ENCODE data around the gene ROGDI. TPM values are rescaled to one million over a fixed set of nuclear protein-coding genes. Genes with fewer than 3 reads are reported as not detected.

ROGDI gene
- total RNA-seq, 1 donor from 2014 or later, result 113 TPM

DNA sequence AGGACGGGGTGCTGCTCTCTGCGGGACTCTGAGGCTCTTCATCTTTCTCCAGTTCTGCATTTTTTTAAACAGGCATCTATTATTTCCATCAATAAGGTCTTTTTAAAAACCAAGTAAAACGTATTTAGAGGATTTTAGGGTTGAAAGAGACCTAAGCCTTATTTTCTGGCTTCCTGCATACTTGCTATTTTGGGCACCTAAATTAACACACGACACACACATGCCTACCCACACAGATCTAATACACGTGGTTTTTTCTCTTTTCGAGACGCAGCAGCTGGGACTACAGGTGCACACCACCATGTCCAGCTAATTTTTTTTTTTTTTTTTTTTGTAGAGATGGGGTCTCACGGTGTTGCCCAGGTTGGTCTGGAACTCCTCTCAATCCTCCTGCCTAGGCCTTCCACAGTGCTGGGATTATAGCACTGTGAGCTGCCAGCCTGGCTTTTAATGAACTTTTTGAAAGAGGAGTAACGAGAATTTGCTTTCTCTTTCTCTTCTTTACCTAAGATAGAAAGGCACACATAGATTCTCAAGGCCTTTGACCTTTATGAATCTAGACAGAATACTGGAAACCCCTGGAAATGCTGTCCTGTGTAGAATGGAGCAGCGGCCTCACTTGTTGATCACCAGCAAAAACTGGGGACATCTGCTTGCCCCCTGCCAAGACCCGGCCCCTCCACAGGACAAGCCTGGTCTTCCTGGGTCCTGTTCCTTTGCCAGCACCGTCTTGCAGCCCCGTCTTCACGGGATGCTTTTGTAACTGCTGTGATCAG, 54.3 kb downstream of the ROGDI start:
- DNase-seq, result no peak
- H3K27ac Mint-ChIP-seq (ENCODE audit: unreplicated experiment), result no peak overlapping the region

DNA sequence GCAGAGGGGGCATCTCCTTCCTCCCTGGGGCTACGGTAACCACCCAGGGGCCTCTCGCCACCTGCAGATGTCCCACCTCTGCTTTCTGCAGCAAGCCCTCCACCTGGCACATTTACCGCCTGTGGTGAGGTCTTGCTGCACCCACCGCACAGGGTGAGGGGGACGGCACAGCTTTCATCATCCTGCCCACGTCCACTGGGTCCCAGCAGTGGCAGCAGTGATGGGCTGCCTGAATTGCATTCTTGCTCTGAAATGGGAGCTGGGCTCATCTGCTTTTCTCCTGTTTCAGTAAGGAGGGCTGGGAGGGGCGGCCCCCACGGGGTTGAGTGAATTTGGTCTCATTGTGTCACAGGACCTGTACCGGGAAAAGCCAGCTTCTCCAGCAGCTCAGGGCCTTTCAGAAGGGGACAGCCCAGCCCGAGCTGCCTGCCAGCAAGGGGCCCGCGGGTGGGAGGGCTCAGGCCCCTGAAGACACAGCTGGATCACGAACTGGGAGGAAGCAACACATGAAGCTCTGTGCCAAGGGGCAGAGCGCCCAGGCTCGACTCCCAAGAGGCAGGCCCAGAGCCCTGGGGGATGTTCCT, 55.4 kb downstream of the ROGDI start:
- no peak for DNase-seq
- Mint-ChIP-seq H3K9me3 (ENCODE audit: unreplicated experiment) (peaks cover 4% of the 10 kb centered on the region), H3K36me3 (ENCODE audit: unreplicated experiment) (no peaks in the 10 kb centered on the region), H3K4me3 (ENCODE audit: unreplicated experiment) (no peak overlapping the region), H3K4me1 (ENCODE audit: low read depth, unreplicated experiment) (peaks cover 22% of the 10 kb centered on the region), H3K27me3 (ENCODE audit: unreplicated experiment) (peaks cover 2% of the 10 kb centered on the region), H3K27ac (ENCODE audit: unreplicated experiment) (no peak overlapping the region)
- TF ChIP-seq, protein P1, sequence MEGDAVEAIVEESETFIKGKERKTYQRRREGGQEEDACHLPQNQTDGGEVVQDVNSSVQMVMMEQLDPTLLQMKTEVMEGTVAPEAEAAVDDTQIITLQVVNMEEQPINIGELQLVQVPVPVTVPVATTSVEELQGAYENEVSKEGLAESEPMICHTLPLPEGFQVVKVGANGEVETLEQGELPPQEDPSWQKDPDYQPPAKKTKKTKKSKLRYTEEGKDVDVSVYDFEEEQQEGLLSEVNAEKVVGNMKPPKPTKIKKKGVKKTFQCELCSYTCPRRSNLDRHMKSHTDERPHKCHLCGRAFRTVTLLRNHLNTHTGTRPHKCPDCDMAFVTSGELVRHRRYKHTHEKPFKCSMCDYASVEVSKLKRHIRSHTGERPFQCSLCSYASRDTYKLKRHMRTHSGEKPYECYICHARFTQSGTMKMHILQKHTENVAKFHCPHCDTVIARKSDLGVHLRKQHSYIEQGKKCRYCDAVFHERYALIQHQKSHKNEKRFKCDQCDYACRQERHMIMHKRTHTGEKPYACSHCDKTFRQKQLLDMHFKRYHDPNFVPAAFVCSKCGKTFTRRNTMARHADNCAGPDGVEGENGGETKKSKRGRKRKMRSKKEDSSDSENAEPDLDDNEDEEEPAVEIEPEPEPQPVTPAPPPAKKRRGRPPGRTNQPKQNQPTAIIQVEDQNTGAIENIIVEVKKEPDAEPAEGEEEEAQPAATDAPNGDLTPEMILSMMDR (IDR thresholded peaks at IDR 0.05; ENCODE audit: partially characterized antibody, unreplicated experiment), result no peak

More for the DNA sequence above, 54.3 kb downstream of the ROGDI start:
- TF ChIP-seq, protein P1 (IDR thresholded peaks at IDR 0.05; ENCODE audit: partially characterized antibody, unreplicated experiment), result no peak
- Mint-ChIP-seq H3K4me1 (ENCODE audit: low read depth, unreplicated experiment) (peaks cover 22% of the 10 kb centered on the region), H3K4me3 (ENCODE audit: unreplicated experiment) (peak overlapping the region; percentile 23), H3K36me3 (ENCODE audit: unreplicated experiment) (no peaks in the 10 kb centered on the region), H3K9me3 (ENCODE audit: unreplicated experiment) (peaks cover 4% of the 10 kb centered on the region), H3K27me3 (ENCODE audit: unreplicated experiment) (peaks cover 2% of the 10 kb centered on the region)

Other genes with a start within 250 kb of the ROGDI start
- 0.83 TPM for gene C16orf96, start 246.3 kb downstream of the ROGDI start, total RNA-seq (ENCODE audit: unreplicated experiment)
- gene UBALD1, start 187.7 kb downstream of the ROGDI start, total RNA-seq (ENCODE audit: unreplicated experiment), result 54.6 TPM
- 150 TPM for gene MGRN1, start 177.8 kb downstream of the ROGDI start, total RNA-seq (ENCODE audit: unreplicated experiment)
- 34.3 TPM for gene NUDT16L1, start 109.1 kb downstream of the ROGDI start, total RNA-seq (ENCODE audit: unreplicated experiment)
- 43.5 TPM for gene ANKS3, start 68.4 kb downstream of the ROGDI start, total RNA-seq (ENCODE audit: unreplicated experiment)
- 0.59 TPM for gene DNAAF8, start 68.1 kb downstream of the ROGDI start, total RNA-seq (ENCODE audit: unreplicated experiment)
- gene ZNF500, start 35.5 kb downstream of the ROGDI start, total RNA-seq (ENCODE audit: unreplicated experiment), result 19.8 TPM
- gene SEPTIN12, start 14.3 kb downstream of the ROGDI start, total RNA-seq (ENCODE audit: unreplicated experiment), result 0.96 TPM
- not detected for gene SMIM22, start 7.3 kb downstream of the ROGDI start, total RNA-seq (ENCODE audit: unreplicated experiment)
- 133 TPM for gene GLYR1, start 44.7 kb upstream of the ROGDI start, total RNA-seq (ENCODE audit: unreplicated experiment)
- 34.3 TPM for gene UBN1, start 44.8 kb upstream of the ROGDI start, total RNA-seq (ENCODE audit: unreplicated experiment)
- gene PPL, start 134.5 kb upstream of the ROGDI start, total RNA-seq (ENCODE audit: unreplicated experiment), result 4.7 TPM
- 3.1 TPM for gene SEC14L5, start 155.7 kb upstream of the ROGDI start, total RNA-seq (ENCODE audit: unreplicated experiment)
- 9.7 TPM for gene NAGPA, start 231.3 kb upstream of the ROGDI start, total RNA-seq (ENCODE audit: unreplicated experiment)